AG04449 (cell line): ENCODE results near the gene TAGLN2.

Source experiments
- CTCF ChIA-PET: fragments of 350-600 bp; formaldehyde crosslinking; extraction: SDS; loops from one replicate; lab custom pipeline; 2021; ENCODE audit warnings: antibody characterized with exemption; lab: Yijun Ruan, JAX
- POLR2A ChIA-PET: fragments of 400-600, 350-600 bp; formaldehyde crosslinking; extraction: SDS; loops from one replicate; lab custom pipeline; 2020; ENCODE audit warnings: antibody characterized with exemption, inconsistent platforms; lab: Yijun Ruan, JAX
- DNase-seq: peaks from one replicate; pipeline ENCODE4 v3.0.0-alpha.2; 2010; ENCODE audit warnings: low read depth, low spot score
- H3K4me3 ChIP-seq: 2 replicates; pipeline ENCODE4 v1.5.1; 2011; ENCODE audit warnings: low read depth, mild to moderate bottlenecking, control low read depth, low read length
- TF ChIP-seq, protein P1 (sequence below): IDR thresholded peaks from one replicate; pipeline ENCODE4 v1.5.1; 2011; ENCODE audit warnings: mild to moderate bottlenecking, moderate library complexity, low read length, control low read depth, inconsistent platforms; ENCODE audit not compliant: insufficient read depth; ENCODE audit errors: missing control alignments

The TAGLN2 gene

DNA sequence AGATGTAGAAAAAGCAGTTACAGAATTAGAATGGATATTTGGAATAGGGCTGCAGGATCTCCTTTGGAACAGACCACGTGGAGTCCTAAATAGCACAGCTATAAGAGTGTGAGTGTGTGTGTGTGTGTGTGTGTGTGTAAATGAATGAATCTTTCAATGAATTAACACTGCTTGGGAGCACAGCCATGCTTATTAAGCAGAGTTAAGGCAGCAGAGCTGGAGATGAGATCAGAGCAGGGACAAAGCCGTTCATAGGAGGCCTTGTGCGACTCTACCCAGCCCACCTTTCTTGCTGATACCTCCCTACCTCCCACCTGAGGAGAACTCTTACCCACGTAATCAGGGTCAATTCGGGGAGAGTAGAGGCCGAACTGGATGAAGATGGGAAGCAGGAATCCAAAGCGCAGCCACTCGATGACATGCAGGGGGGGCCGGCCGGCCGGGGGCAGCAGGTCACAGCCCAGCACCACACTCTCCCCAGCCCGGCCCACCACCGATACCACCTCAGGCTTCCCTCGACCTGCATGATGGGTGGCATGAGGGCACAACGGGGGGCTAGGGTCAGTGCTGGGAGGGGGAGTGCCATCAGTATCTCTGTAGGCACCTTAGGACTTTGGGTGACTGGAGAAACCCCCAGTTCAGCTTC is 17.4 kb upstream of the TAGLN2 start:
- no peak for DNase-seq
- ChIA-PET CTCF (interaction anchor here (1.1 to 14.9 kb wide), 3 partner anchors 9 to 64 kb away, joined by 3 to 220 read pairs (median 9); no protein-coding TSS in a partner anchor), POLR2A (no interaction called here)
- H3K4me3 ChIP-seq, result no peak overlapping the region
- TF ChIP-seq, protein P1, sequence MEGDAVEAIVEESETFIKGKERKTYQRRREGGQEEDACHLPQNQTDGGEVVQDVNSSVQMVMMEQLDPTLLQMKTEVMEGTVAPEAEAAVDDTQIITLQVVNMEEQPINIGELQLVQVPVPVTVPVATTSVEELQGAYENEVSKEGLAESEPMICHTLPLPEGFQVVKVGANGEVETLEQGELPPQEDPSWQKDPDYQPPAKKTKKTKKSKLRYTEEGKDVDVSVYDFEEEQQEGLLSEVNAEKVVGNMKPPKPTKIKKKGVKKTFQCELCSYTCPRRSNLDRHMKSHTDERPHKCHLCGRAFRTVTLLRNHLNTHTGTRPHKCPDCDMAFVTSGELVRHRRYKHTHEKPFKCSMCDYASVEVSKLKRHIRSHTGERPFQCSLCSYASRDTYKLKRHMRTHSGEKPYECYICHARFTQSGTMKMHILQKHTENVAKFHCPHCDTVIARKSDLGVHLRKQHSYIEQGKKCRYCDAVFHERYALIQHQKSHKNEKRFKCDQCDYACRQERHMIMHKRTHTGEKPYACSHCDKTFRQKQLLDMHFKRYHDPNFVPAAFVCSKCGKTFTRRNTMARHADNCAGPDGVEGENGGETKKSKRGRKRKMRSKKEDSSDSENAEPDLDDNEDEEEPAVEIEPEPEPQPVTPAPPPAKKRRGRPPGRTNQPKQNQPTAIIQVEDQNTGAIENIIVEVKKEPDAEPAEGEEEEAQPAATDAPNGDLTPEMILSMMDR, result no peak

DNA sequence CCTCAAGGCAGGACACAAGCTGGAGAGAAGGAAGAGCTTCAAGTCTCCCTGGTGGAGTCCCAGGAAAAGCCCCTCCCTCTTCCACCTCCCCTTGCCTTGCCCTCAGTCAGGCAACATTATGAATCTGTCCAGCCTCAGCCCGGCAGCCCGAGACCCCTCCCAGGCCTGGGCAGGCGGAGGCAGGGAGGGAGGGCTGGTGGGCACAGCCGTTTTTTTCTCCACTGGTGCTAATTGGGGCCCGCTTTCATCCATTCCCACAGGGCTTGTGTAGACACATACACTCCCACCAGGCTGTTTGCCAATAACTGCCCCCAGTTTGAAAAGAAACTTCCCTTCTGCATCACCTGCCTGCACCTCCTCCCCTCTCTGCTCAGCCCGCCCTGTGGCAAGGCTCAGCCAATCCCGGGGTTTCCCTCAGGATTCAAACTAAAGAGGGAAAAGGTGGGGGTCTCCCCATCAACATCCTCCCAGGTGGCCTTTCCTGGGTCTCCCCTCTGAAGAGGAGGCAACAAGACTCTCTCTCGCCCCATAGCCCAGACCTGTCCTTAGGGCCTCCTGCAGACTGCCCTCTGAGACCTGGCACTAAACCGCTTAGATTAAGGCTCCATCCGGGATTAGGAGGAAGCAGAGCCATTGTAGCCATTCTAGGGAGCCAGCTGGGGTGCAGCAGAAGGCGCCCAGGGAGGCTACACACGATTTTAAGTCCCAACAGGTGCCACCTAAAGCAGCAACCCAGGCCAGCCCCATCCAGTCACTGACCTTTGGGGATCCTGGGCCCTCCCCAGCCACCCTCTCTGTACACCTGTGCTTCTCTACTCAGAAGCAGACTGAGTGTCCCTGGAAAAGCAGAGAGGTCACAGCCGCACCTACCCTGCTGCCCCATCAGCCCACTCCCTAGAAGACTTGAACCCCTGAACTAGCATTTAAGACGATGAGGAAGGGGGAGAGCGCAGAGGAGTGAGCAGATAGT is 16.6 kb upstream of the TAGLN2 start:
- ChIA-PET POLR2A (interaction anchor here (0.6 kb wide), 1 partner anchor 77 kb away, joined by 3 read pairs; no protein-coding TSS in a partner anchor), CTCF (interaction anchor here (1.1 to 23.7 kb wide), 5 partner anchors 11 to 67 kb away, joined by 3 to 1031 read pairs (median 161); partner anchors contain the start of genes IGSF9, SLAMF9 and TAGLN2)
- DNase-seq, result no peak
- H3K4me3 ChIP-seq, result no peak overlapping the region
- TF ChIP-seq, protein P1, result no peak

DNA sequence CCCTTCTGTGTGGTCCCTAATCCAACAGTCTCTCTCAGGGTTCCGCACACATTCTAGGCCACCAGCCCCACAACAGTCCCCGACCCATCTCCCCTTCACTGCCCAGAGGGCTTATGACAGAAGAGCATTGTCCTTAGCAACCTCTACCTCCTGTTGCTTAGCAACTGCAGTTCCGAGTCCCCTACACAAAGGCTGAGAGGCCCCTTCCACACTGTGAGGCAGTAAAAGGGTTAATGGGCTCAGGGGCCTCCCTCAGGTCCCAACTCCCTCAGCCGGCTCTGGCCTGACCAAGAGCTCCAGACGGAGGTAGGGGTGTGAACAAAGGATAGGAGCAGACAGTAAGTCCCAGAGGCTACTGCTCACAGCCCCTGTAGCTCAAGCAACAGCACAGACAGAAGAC is 15.8 kb upstream of the TAGLN2 start:
- POLR2A ChIA-PET, result interaction anchor here (0.6 kb wide), 1 partner anchor 77 kb away, joined by 3 read pairs; no protein-coding TSS in a partner anchor
- no peak overlapping the region for H3K4me3 ChIP-seq
- CTCF ChIA-PET, result interaction anchor here (9.5 to 23.7 kb wide), 3 partner anchors 11 to 68 kb away, joined by 109 to 1031 read pairs (median 161); partner anchors contain the start of genes IGSF9, SLAMF9 and TAGLN2
- DNase-seq, result no peak
- TF ChIP-seq, protein P1, result no peak

DNA sequence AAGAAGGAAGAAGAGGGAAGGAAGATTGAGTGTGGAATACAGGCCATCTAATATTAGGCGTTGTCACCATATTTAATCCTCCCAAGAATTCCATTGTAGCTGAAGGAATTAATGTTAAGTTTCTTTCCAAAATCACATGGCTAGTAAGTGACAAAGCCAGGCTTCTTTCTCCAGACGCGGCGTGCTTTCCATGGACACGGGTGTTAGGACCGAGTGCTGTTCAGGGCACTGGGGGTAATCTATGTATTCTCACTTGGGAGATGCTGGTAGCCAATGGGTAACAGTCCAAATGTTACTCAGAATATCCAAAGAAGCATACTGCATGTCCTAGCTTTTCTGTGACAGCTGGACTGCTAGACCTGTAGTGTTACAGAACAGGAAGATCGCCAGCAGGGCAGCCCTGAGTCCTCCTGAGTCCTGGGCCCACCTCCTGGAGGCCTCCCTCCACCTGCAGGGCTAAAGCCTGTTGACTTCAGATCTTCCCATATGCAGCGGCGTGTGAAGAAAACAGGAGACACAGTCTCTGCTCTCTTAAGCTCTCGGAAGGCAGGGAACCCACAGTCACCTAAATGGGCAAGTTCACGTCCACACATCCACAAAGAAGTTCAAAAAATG is 14.8 kb upstream of the TAGLN2 start:
- TF ChIP-seq, protein P1, result no peak
- ChIA-PET POLR2A (no interaction called here), CTCF (interaction anchor here (1.1 to 23.7 kb wide), 5 partner anchors 12 to 106 kb away, joined by 3 to 1031 read pairs (median 109); partner anchors contain the start of genes IGSF9, SLAMF9 and TAGLN2)
- no peak for DNase-seq
- H3K4me3 ChIP-seq, result no peak overlapping the region

DNA sequence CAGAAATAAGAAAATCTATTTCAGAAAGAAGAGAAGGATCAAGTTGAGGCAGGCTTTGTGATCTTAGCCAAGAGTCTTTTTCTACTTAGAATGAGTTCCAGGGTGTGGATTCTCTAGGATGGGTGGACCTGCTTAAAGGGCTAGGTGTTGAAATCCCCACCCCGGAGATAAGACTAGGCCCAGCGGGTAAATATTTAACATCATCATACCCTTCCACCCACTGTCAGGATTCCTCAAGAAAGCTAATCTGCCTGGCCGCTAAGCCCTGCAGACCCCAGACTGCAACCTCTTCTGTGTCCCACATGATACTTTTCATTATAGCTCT is 14.3 kb upstream of the TAGLN2 start:
- ChIA-PET POLR2A (no interaction called here), CTCF (interaction anchor here (1.1 to 23.7 kb wide), 7 partner anchors 13 to 139 kb away, joined by 3 to 1031 read pairs (median 6); partner anchors contain the start of genes IGSF9, SLAMF9 and TAGLN2)
- TF ChIP-seq, protein P1, result no peak
- no peak for DNase-seq
- H3K4me3 ChIP-seq, result no peak overlapping the region
